Measurements from ENCODE around the gene NLRX1. TPM values are rescaled to one million over a fixed set of nuclear protein-coding genes. Genes with fewer than 3 reads are reported as not detected.
"Not testable (repeated sequence)": the region's sequence is repeated elsewhere in the genome, so short reads cannot be mapped to it uniquely, and the experiment has no call there.

Gene NLRX1
- total RNA-seq, 2 donors from 2014 or later: 21.8 to 29.6 TPM

DNA sequence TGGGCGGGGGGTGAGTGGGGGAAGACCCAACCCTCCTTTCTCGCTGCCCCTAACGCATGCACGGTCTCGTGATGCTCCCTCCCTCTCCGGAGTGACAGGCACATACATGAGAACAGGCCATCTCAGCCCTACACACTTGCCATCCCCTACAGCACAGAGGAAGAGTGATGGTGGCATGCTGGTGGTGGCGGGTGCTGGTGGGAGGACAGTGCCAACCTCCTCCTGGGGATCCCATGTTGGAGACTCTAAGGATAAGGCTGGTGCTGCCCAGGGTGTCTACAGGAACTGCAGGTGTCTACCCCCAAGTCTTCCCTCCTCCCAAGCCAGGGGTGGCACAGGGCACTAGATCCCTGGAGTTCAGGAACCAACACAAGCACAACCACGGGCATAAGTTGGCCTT is 6.7 kb upstream of the NLRX1 start:
- TF ChIP-seq, protein P1, sequence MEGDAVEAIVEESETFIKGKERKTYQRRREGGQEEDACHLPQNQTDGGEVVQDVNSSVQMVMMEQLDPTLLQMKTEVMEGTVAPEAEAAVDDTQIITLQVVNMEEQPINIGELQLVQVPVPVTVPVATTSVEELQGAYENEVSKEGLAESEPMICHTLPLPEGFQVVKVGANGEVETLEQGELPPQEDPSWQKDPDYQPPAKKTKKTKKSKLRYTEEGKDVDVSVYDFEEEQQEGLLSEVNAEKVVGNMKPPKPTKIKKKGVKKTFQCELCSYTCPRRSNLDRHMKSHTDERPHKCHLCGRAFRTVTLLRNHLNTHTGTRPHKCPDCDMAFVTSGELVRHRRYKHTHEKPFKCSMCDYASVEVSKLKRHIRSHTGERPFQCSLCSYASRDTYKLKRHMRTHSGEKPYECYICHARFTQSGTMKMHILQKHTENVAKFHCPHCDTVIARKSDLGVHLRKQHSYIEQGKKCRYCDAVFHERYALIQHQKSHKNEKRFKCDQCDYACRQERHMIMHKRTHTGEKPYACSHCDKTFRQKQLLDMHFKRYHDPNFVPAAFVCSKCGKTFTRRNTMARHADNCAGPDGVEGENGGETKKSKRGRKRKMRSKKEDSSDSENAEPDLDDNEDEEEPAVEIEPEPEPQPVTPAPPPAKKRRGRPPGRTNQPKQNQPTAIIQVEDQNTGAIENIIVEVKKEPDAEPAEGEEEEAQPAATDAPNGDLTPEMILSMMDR (conservative IDR thresholded peaks at IDR 0.05): no peak
- Mint-ChIP-seq H3K4me1 (no peaks in the 10 kb centered on the region), H3K9me3 (no peaks in the 10 kb centered on the region), H3K4me3 (no peak overlapping the region), H3K27me3 (ENCODE audit: insufficient read depth) (peaks cover 4% of the 10 kb centered on the region), H3K36me3 (ENCODE audit: low read depth) (no peaks in the 10 kb centered on the region), H3K27ac (no peak overlapping the region)
- Histone ChIP-seq H3K9me3 (ENCODE audit: control insufficient read depth, low read length) (no peaks in the 10 kb centered on the region), H3K27me3 (ENCODE audit: control insufficient read depth, insufficient read depth, low read length, poor library complexity, severe bottlenecking) (no peaks in the 10 kb centered on the region), H3K27ac (ENCODE audit: low read depth, low read length) (no peak overlapping the region), H3K4me3 (ENCODE audit: low read length) (no peak overlapping the region), H3K4me1 (ENCODE audit: control insufficient read depth, insufficient read depth, low read length) (no peaks in the 10 kb centered on the region), H3K36me3 (ENCODE audit: control insufficient read depth, insufficient read depth, low read length) (no peaks in the 10 kb centered on the region), H3K9ac (ENCODE audit: extremely low read depth, low read length, poor library complexity, severe bottlenecking) (no peak overlapping the region)
- 92 to 93% methylated on average over 2 to 8 of the region's 8 CpGs for WGBS, 2 experiments (ENCODE audit: insufficient coverage in 1 of 2, insufficient read length in 1 of 2)
- DNase-seq: no peak

DNA sequence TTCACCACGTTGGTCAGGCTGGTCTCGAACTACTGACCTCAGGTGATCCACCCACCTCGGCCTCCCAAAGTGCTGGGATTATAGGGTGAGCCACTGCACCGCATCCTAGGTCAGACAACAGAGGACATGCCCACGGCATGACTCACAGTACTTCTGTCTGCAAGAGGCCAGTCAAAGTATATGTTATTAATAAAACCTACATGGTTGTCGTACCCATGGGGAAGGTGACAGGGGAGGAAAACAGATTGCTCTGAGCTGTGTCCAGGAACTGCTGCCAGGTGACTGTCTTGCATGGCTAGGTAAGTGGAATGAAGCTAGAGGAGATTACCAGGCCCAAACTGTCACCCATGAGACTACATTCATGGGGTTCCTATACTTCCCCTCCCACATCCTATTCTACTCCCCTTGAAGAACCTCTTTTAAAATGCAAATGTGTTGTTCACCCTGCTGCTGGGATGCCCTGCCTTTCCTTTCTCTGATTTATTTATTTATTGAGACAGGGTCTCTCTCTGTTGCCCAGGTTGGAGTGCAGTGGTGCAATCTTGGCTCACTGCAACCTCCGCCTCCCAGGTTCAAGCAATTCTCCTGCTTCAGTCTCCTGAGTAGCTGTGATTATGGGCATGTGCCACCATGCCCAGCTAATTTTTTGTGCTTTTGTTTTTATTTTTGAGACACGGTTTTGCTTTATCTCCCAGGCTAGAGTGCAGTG is 2.0 kb upstream of the NLRX1 start:
- Mint-ChIP-seq H3K9me3 (no peaks in the 10 kb centered on the region), H3K4me3 (no peak overlapping the region), H3K27me3 (ENCODE audit: insufficient read depth) (peaks cover 2% of the 10 kb centered on the region), H3K27ac (no peak overlapping the region), H3K36me3 (ENCODE audit: low read depth) (no peaks in the 10 kb centered on the region), H3K4me1 (peaks cover 8% of the 10 kb centered on the region)
- Histone ChIP-seq H3K36me3 (ENCODE audit: control insufficient read depth, insufficient read depth, low read length) (no peaks in the 10 kb centered on the region), H3K27ac (ENCODE audit: low read depth, low read length) (no peak overlapping the region), H3K9me3 (ENCODE audit: control insufficient read depth, low read length) (no peaks in the 10 kb centered on the region), H3K27me3 (ENCODE audit: control insufficient read depth, insufficient read depth, low read length, poor library complexity, severe bottlenecking) (no peaks in the 10 kb centered on the region), H3K9ac (ENCODE audit: extremely low read depth, low read length, poor library complexity, severe bottlenecking) (no peak overlapping the region), H3K4me3 (ENCODE audit: low read length) (no peak overlapping the region), H3K4me1 (ENCODE audit: control insufficient read depth, insufficient read depth, low read length) (no peaks in the 10 kb centered on the region)
- TF ChIP-seq, protein P1 (conservative IDR thresholded peaks at IDR 0.05): no peak
- DNase-seq: no peak
- 76 to 77% methylated on average over 8 of the region's 8 CpGs for WGBS, 2 experiments (ENCODE audit: insufficient coverage in 1 of 2, insufficient read length in 1 of 2)

DNA sequence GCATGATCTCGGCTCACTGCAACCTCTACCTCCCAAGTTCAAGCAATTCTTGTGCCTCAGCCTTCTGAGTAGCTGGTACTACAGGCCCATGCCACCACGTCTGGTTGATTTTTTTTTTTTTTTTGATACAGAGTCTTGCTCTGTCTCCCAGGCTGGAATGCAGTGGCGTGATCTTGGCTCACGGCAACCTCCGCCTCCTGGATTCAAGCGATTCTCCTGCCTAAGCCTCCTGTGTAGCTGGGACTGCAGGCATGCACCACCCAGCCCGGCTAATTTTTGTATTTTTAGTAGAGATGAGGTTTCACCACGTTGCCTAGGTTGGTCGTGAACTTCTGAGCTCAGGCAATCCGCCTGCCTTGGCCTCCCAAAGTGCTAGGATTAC is 1.5 kb upstream of the NLRX1 start:
- H3K27ac ChIP-seq (ENCODE audit: low read depth, low read length); H3K4me1 ChIP-seq (ENCODE audit: control insufficient read depth, insufficient read depth, low read length): not testable (repeated sequence)

DNA sequence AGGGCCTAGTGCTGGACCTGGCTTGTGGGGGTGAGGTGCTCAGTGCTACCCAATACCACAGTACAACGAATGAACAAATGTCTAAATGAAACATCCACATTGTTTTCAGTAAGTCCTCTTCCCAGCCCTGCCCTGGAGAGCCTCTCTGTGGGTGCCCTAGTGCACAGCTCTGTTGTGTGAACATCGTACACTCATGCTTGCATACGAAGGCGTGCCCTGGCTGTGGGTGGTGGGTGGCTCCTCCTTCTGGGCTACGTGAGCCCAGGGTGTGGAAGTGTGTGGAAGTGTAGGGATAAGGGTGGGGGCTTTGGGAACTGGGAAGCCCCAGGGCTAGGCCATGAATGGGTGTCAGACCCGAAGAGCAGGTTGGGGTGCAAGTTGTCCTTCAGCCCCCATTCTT is 592 bp upstream of the NLRX1 start:
- no peaks in the 10 kb centered on the region for H3K9me3 Mint-ChIP-seq
- H3K27me3 Mint-ChIP-seq (ENCODE audit: insufficient read depth): no peaks in the 10 kb centered on the region
- WGBS, 2 experiments (ENCODE audit: insufficient coverage in 1 of 2, insufficient read length in 1 of 2): 90% methylated on average over 6 of the region's 6 CpGs; no CpG with 5 or more reads in 1 of the 2 experiments
- H3K27ac Mint-ChIP-seq: peak overlapping the region; percentile 66
- no peaks in the 10 kb centered on the region for H3K36me3 ChIP-seq (ENCODE audit: control insufficient read depth, insufficient read depth, low read length)
- H3K4me3 ChIP-seq (ENCODE audit: low read length): no peak overlapping the region
- no peaks in the 10 kb centered on the region for H3K27me3 ChIP-seq (ENCODE audit: control insufficient read depth, insufficient read depth, low read length, poor library complexity, severe bottlenecking)
- H3K4me3 Mint-ChIP-seq: peak overlapping the region; percentile 84
- no peaks in the 10 kb centered on the region for H3K36me3 Mint-ChIP-seq (ENCODE audit: low read depth)
- no peak for DNase-seq
- TF ChIP-seq, protein P1 (conservative IDR thresholded peaks at IDR 0.05): no peak
- no peaks in the 10 kb centered on the region for H3K4me1 ChIP-seq (ENCODE audit: control insufficient read depth, insufficient read depth, low read length)
- H3K9ac ChIP-seq (ENCODE audit: extremely low read depth, low read length, poor library complexity, severe bottlenecking): no peak overlapping the region
- H3K4me1 Mint-ChIP-seq: peaks cover 8% of the 10 kb centered on the region
- H3K9me3 ChIP-seq (ENCODE audit: control insufficient read depth, low read length): no peaks in the 10 kb centered on the region
- H3K27ac ChIP-seq (ENCODE audit: low read depth, low read length): no peak overlapping the region

More for the DNA sequence above, 1.5 kb upstream of the NLRX1 start:
- H3K27me3 ChIP-seq (ENCODE audit: control insufficient read depth, insufficient read depth, low read length, poor library complexity, severe bottlenecking); H3K4me3 ChIP-seq (ENCODE audit: low read length); H3K4me3 Mint-ChIP-seq; H3K9me3 ChIP-seq (ENCODE audit: control insufficient read depth, low read length); H3K9me3 Mint-ChIP-seq; H3K36me3 ChIP-seq (ENCODE audit: control insufficient read depth, insufficient read depth, low read length); H3K9ac ChIP-seq (ENCODE audit: extremely low read depth, low read length, poor library complexity, severe bottlenecking); H3K36me3 Mint-ChIP-seq (ENCODE audit: low read depth); H3K27me3 Mint-ChIP-seq (ENCODE audit: insufficient read depth); DNase-seq; H3K27ac Mint-ChIP-seq; H3K4me1 Mint-ChIP-seq: not testable (repeated sequence)
- WGBS, 2 experiments (ENCODE audit: insufficient coverage in 1 of 2, insufficient read length in 1 of 2): 76 to 85% methylated on average over 6 to 10 of the region's 10 CpGs

Measured in endodermal cell (in vitro differentiated cells).